ENCODE data around the gene VMP1.
"Not testable (repeated sequence)": the region's sequence is repeated elsewhere in the genome, so short reads cannot be mapped to it uniquely, and the experiment has no call there.

GRCh38 chr17:59792458-59792823, 85.0 kb downstream of the VMP1 start:
- not testable (repeated sequence) for TF ChIP-seq EZH2 (IDR thresholded peaks at IDR 0.05; ENCODE audit: insufficient read depth, poor library complexity, severe bottlenecking); EZH2phosphoT487 (IDR thresholded peaks at IDR 0.05; ENCODE audit: insufficient read depth, low read depth)
